ENCODE measurements around the gene TMEM255B.
"Not testable (repeated sequence)": the region's sequence is repeated elsewhere in the genome, so short reads cannot be mapped to it uniquely, and the experiment has no call there.

The TMEM255B gene

GRCh38 chr13:113820813-113821651 is 62.0 kb downstream of the TMEM255B start:
- DNase-seq, result peak; percentile 78

- no peak for DNase-seq
Measured at GRCh38 chr13:113821847-113822246, 62.8 kb downstream of the TMEM255B start.

- no peak for DNase-seq
Measured at GRCh38 chr13:113822266-113822665, 63.2 kb downstream of the TMEM255B start.

GRCh38 chr13:113822956-113823744 is 64.1 kb downstream of the TMEM255B start:
- no peak for DNase-seq

- no peak for DNase-seq
Measured at GRCh38 chr13:113823771-113824170, 64.7 kb downstream of the TMEM255B start.

GRCh38 chr13:113825841-113826240 is 66.8 kb downstream of the TMEM255B start:
- DNase-seq, result no peak

GRCh38 chr13:113826446-113826845 is 67.4 kb downstream of the TMEM255B start:
- DNase-seq, result not testable (repeated sequence)

- no peak for DNase-seq
Measured at GRCh38 chr13:113827021-113827420, 68.0 kb downstream of the TMEM255B start.

- DNase-seq, result no peak
Measured at GRCh38 chr13:113828282-113828825, 69.3 kb downstream of the TMEM255B start.

GRCh38 chr13:113830426-113830950 is 71.5 kb downstream of the TMEM255B start:
- DNase-seq, result not testable (repeated sequence)

- no peak for DNase-seq
Measured at GRCh38 chr13:113831061-113831460, 72.0 kb downstream of the TMEM255B start.

GRCh38 chr13:113832205-113832604 is 73.2 kb downstream of the TMEM255B start:
- DNase-seq, result no peak

GRCh38 chr13:113832631-113833030 is 73.6 kb downstream of the TMEM255B start:
- DNase-seq, result no peak

- DNase-seq, result no peak
Measured at GRCh38 chr13:113833111-113833830, 74.2 kb downstream of the TMEM255B start.

GRCh38 chr13:113834006-113834405 is 75.0 kb downstream of the TMEM255B start:
- DNase-seq, result not testable (repeated sequence)

GRCh38 chr13:113834496-113835200 is 75.6 kb downstream of the TMEM255B start:
- no peak for DNase-seq

- no peak for DNase-seq
Measured at GRCh38 chr13:113835461-113836270, 76.6 kb downstream of the TMEM255B start.

- no peak for DNase-seq
Measured at GRCh38 chr13:113836768-113837559, 77.9 kb downstream of the TMEM255B start.

- peak; percentile 77 for DNase-seq
Measured at GRCh38 chr13:113837560-113838355, 78.7 kb downstream of the TMEM255B start.

Data from midbrain (tissue), 1 donor.